Fibroblast of mammary gland (primary cell): ENCODE data around the gene ZFYVE28.

ENCODE experiments used
- DNase-seq: peaks from one replicate; pipeline ENCODE4 v3.0.0-alpha.2; 2010; ENCODE audit warnings: low read depth
- H3K4me3 ChIP-seq: 2 replicates; pipeline ENCODE4 v1.5.1; 2011; ENCODE audit warnings: low read depth, mild to moderate bottlenecking, low read length, moderate library complexity; ENCODE audit not compliant: control insufficient read depth
- TF ChIP-seq, protein P1 (sequence below): conservative IDR thresholded peaks from 2 replicates; pipeline ENCODE4 v1.5.1; 2011; ENCODE audit warnings: low read depth, low read length, inconsistent platforms; ENCODE audit not compliant: control insufficient read depth, insufficient read depth

ZFYVE28 gene

DNA sequence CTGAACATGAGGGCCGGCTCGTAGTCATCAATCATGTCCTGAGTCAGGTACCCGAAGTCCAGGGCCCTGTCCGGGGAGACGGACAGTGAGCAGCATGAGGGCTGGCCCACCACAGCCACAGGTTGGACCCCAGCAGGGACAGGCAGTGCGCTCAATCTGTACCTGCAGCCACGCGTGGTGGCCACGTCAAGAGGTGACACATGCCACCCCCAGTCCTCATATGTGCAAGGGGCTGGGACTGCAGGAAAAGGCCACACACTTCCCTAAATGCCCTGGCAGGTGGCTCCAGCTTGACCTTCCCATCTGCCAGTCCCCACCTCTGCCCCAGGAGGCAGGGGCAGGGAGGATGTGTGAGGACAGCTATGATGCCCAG is 82.7 kb downstream of the ZFYVE28 start:
- no peak overlapping the region for H3K4me3 ChIP-seq
- TF ChIP-seq, protein P1, sequence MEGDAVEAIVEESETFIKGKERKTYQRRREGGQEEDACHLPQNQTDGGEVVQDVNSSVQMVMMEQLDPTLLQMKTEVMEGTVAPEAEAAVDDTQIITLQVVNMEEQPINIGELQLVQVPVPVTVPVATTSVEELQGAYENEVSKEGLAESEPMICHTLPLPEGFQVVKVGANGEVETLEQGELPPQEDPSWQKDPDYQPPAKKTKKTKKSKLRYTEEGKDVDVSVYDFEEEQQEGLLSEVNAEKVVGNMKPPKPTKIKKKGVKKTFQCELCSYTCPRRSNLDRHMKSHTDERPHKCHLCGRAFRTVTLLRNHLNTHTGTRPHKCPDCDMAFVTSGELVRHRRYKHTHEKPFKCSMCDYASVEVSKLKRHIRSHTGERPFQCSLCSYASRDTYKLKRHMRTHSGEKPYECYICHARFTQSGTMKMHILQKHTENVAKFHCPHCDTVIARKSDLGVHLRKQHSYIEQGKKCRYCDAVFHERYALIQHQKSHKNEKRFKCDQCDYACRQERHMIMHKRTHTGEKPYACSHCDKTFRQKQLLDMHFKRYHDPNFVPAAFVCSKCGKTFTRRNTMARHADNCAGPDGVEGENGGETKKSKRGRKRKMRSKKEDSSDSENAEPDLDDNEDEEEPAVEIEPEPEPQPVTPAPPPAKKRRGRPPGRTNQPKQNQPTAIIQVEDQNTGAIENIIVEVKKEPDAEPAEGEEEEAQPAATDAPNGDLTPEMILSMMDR = no peak
- DNase-seq = no peak

DNA sequence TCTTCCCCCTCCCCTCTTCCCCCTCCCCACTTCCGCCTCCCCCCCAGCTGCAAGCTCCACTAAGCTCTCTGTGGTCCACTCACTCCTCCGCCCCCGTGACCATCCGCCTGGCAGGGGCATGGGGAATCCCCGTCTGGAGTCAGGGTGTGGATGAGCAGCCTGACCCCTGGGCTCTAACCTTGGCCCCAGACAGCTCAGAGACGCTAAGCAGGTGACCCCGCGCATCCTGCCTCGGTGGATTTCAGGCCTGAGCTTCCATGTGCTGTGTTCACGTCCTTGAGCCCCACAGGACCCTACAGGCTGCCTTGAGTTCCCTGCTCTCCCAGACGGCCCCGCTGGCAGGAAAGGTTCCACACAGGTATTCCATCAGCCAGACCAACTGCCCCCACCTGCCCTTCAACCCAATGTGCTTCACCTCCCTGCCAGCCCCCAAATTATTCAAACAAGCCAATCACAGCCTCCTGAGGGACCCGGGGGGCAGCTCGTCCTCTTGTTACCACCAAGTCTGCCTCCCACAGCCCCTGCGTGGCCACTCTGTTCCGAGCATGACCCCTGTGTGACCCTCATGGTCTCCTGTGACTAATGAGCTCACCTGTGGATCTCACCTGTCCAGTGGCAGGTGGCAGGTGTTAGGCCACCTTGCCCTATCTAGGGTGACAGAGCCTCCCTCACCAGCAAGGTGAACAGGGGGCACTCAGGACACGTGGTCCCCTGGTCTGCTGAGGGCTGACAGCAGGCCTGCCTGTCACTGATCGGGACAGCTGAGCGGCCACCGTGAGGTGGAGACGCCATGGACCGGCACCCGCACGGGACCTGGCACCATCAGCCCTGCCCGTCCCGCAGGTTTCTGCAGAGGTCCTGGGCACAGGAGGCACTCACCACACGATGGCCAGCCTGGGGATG is 83.4 kb downstream of the ZFYVE28 start:
- TF ChIP-seq, protein P1 = no peak

DNA sequence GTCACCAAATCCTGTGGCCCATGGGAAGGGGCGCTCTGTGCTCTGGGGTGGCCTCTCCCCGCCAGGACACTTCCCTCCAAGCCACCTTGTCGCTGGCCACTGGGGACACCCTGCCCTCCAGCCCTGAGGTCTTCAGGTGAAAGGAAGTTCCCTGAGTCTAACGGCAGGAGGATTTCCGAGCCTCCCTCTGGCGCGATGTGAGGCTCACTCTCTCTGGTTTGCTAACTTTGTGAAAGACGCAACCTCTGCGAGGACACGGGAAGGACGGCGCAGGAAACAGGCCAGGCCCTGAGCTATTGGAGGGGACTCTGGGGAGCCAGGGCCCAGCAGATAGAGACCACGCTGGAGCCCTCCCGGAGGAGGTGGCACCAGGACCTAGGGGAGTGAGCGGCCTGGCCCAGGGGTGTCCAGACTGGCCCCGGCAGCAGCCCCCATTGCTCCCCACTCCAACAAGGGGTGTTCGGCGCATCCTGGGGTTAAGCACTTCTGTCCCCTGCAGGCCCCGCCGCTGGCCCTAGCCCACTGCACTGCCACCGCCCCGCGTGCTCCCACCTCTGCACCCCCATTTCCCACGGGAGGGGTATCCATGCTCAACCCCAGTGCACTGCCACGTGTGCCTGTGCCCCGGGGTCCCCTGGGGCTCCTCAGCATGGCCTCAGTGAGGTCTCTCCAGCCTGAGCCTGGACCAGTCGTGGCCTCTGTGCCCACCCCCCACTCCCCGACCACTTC is 84.4 kb downstream of the ZFYVE28 start:
- DNase-seq = no peak
- H3K4me3 ChIP-seq = no peak overlapping the region
- TF ChIP-seq, protein P1 = no peak

More for the DNA sequence above, 83.4 kb downstream of the ZFYVE28 start:
- H3K4me3 ChIP-seq = no peak overlapping the region
- no peak for DNase-seq

DNA sequence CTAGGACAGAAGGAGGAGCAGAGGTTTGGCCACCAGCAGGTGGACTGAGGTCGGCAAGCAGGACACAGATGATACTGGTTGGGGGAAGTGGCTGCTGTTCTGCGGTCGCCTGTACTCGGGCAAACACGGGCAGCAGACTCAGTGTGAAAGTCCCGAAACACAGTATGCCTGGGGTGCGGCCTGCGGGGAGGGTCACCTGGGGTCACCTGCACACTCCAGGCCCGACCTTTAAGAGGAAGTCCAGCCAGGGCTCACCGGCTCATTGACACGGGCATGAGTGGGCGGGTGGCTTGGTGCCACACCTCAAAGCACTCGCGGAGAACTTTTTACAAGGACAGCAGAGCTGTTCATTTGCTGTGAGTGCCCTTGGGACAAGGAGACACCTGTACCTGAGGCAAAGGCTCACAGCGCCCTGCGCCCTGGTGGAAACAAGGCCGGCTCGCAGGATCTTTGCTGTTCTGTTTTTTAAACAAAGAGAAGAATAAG is 85.0 kb downstream of the ZFYVE28 start:
- no peak for DNase-seq
- TF ChIP-seq, protein P1 = no peak

DNA sequence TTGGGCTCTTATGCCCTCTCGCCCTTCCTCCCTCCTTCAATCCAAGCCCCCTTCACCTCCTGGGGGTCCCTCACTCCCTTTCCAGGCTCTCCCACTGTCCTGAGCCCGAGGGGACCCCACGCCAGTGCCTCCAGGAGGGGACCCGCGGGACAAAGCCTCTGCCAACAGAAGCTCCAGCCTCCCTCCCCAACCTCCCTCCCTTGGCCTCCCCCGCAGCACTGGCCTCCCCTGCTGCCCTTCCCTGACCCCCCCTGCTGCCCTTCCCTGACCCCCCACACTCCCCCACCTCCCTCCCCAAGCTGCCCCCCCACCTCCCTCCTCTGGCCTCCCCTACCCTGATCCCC is 85.5 kb downstream of the ZFYVE28 start:
- H3K4me3 ChIP-seq = no peak overlapping the region
- TF ChIP-seq, protein P1 = no peak
- DNase-seq = no peak

More for the DNA sequence above, 85.0 kb downstream of the ZFYVE28 start:
- no peak overlapping the region for H3K4me3 ChIP-seq

DNA sequence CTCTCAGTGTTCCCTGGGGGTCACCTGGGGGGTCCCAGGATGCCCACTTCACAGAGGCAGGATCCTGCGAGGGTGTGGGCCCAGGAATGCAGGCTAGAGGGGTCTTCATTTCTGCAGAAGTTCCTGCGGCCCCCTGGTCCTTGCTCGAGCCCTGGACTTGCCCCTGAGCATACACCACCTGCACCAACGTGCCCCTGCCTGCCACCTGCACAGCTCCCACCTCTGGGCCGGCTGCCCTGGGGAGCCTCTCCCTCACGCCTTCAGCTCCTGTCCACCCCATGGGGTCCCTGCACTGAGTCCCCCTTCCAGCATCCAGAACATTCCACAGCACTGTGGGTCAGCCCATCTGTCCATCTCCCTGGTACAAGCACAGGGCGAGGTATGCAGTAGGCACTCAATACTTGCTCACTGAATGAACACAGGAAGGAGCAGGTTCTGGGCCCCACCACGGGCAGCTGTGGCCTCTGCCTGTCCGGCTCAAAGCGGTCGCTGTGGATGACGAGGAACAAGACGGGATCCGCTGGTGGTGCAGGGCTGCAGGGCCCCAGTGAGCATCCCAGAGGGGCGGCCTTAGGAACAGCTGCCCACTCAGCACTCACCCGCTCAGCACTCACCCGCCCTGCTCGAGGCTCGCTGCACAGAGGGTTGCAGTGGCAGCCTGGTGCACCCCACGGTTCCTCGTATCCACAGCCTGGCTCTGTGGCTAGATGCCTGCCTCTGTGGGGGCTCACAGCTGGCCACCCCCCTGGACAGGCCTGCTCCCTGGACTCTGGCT is 86.1 kb downstream of the ZFYVE28 start:
- H3K4me3 ChIP-seq = no peak overlapping the region
- TF ChIP-seq, protein P1 = no peak
- DNase-seq = no peak
